HG03469 (cell line): ENCODE data around the gene ATG7.

Source experiments
- ATAC-seq: cut with Tn5 transposase; IDR thresholded peaks from one replicate; pipeline ENCODE4 v1.9.1; 2021; ENCODE audit warnings: mild to moderate bottlenecking, moderate library complexity, moderate number of reproducible peaks; ENCODE audit not compliant: unreplicated experiment

Gene ATG7

DNA sequence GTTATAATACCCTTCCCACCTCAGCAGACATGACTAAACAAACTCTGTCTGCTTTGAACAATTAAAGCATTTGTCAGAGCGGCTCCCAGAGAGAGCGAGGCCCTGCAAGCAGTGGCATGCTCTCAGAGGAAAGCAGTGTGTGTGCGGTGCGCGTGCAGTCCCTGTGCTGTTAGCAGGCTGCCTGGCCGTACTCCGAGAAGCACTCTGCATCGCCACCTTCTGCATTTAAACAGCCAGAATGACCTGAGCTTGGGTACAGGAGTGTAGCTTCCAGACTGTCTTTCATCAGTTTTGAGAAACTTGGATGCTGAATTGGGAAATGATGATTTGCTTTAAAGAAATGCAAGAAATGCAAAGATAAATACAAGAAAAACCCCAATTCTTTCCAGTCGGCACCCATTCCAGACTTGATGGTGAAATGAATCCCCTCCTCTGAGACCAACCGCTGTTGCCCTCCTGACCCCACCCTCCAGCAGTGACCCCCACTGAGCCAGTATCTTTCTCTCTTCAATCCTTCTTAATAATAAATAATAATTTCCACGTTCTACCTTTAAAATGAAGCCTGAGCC lies 258.0 kb downstream of the ATG7 start:
- no peak for ATAC-seq

DNA sequence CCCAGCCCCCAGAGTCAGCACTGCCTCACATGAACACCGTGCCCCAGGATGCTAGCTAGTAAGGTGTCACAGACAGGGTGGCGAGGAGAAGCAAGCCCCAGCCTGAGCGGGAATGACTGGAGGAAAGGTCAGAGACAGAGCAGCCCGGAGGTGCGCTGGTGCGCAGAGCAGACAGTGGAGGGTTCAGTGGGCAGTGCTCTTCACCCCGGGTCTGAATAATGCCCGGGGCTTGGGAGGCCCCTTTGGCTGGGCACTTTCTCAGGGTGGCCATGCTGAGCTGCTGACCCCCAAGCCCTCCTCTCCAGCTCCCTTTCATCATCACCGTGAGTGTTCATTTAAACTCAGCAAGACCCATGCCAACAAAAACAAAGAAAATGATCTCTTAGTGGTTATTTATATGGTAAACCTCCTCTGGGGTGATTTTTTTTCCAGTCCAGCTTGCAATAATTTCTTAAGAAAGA lies 260.8 kb downstream of the ATG7 start:
- ATAC-seq = no peak

DNA sequence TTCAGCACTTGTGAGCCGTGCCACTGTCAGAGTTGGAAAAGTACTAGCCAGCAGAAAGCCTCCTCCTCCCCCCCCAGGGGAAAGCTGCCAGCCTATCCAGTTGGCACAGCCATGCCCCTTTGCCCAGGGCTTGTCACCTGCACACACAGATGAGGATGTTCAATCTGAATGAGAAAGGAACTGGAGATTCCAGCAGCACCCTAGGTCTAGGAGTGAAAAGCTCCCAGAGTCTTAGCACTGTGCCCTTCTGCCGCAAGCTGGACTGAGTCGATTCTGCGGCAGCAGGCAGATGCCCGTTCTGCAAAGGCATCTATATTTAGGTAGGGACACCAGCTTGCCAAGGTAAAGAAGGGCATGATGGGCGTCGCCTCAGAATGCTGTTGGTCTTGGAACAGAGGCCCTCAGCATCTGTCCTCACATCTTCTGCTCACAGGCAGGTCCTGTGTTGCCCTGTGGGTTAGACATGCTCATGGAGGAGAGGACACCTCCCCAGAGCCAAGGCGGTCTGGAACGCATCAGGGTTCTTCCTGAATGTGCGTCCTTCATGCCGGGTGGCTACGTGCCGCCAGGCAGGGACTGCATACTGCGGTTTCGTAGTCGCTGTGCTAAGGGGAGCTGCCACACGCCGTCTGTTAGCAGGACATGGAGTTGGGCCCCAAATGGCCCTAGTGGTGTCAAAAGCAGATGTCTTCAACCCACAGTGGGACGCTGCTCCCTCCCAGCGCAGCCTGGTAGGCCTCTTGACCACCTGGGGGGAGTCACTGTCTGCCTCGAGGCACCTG lies 262.0 kb downstream of the ATG7 start:
- no peak for ATAC-seq

DNA sequence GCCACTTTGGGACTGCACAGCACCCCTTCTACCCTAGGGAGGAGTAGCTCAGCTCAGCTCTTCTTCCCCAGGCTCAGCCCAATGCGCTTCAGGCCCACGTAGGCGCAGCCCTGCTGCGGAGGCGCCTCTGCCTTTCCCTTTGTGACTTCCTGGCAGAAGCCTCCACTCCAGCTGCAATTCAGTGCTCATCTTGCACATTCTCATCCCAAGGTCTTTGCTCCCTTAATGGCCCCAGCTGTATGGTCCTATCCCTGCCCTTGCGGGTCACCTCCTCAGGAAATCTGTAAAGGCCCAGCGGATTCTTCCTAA lies 262.6 kb downstream of the ATG7 start:
- ATAC-seq = no peak

DNA sequence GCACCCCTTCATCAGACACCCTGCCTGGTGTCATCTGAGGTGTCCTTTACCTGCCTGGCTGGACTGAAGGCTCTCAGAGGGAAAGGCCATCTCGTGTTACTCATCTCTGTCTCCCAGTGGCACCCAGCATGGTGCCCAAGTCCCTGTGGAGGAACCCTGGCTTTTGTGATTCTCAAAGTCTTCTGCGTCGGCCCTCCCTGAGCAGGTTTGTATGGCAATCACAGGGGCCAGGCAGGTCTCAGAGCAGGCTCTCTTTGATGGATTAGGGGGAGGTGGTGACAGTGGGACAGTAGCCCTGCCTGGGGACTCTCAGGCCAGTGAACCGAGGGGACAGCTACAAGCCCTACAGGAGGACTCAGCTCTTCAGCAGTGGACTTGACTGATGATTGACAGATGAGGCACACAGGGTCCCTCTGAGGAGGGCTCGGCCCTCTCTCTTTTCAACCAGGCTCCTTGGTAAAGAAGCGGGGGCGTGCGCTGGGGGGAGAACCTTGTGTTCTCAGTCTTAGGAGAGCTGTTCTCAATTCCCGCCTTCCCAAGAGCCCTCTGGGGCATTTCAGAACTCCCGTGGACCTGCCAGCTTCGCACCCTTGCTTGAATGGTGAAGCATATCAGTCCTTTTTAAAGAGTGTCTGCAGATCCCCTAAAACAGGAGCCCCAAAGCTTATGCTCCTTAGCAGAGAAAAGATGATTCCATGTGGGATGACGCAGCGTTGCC lies 263.2 kb downstream of the ATG7 start:
- no peak for ATAC-seq

DNA sequence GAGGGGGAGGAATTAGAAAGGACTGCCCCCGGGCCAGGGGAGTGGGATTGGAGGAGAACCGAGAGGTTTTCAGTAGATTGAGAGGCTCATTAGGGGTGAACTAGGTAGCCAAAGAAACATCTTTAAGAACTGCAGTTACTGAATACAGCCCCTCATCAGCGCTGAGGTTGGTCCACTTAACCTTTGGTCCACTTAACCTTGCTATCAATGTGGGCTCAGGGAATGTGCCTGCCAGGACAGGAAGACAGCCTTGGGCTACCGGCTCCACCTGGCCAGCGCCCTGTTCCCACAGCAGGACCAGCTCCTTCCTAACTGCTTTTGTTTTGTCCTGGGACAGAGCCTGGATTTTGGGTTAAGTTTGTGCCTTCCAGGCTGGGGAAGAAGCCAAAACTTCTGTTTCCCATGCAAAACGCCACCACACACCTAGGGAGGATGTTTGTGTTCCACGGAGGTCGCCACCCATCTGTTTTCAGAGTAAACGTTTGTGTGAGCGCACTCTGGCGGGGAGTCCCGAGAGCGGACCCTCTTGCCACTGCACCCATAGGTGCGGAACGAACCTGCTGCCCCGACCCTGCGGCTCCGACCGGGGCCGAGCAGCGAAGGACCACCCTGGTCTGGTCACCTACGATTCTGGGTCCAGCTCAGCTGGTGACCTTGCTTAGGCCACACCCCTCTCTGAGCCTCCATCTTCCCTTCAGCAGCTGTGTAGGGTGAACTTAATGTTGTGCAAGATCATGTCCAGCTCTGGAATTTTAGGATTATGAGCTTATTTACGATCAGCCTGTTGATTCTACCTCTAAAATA lies 264.1 kb downstream of the ATG7 start:
- ATAC-seq = no peak

DNA sequence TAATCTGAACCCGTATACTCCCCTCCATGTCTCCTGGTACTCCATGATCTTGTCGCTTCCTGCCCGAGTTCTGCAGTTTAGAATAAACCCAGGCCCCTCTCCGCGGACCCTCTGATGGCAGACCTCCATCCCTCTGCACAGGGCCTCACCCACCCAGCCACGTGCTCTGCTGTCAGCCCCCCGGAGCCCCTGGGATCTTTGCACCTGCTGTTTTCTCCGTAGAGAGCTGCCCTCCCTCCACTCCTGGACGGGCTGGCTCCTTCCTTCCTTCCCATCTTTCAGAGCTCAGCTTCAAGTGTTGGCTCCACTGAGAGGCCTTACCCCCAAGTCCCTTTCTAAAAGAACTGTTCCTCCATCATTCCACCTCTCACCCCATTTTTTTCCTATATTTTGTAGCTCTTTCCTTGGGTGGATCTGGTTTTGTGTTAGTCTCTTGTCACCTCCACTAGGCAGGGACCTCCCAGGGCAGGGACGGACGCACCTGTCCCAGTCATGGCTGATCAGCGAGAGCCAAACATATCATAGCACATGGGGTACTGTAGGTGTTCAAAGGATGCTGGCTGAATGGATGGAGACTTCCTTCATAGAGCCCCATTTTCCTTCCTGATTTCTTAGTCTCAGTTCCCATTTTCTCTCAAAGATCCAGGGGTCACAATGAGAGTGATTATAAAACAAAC lies 264.9 kb downstream of the ATG7 start:
- no peak for ATAC-seq

DNA sequence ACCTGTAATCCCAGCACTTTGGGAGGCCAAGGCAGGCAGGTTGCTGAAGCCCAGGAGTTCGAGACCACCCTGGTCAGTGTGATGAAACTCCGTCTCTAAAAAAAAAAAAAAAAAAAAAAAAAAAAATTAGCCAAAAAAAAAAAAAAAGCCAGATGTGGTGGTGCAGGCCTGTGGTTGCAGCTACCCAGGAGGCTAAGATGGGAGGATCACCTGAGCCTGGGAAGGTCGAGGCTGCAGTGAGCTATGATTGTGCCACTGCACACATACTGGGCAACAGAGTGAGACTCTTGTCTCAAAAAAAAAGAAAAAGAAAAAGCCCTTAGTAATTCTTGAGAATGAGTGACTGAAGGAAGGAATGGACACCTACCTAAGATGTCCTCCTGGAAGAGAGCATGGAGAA lies 266.4 kb downstream of the ATG7 start:
- ATAC-seq = no peak

DNA sequence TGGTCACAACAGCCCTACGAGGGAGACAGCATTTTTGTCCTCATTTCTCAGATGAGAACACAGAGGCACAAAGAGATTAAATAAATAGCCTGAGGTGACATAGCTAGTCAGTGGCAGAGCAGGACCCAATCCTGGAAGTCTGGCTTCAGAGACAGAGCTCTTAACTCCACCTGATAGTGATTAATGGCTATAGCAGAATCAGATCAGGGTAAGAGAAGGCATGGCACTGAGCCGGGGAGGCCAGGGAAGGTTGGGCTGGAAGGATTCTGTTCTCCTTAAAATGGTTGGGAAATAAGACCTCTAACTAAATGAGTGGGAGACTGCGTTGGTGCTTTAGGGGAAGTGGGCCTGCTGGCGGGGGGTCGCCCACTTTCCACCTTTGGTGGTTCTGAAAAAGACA lies 267.0 kb downstream of the ATG7 start:
- ATAC-seq = no peak

DNA sequence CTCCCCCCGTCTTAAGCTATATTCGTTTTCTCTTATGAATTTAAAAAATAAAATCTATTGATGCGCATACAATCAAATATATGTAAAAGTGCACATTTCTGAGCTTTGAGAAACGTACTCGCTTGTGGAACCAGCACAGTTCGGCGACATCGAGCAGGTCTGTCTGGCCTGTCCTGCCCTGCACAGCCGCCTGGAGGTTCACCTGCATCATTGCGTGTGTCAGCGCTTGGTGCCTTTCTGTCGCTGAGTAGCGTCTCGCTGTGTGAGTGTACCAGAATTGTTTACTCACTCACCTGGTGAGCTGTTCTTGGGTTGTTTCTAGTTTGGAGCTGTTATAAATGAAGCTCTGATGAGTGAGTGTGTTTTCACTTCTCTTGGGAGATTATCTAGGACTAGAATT lies 267.5 kb downstream of the ATG7 start:
- ATAC-seq = no peak

DNA sequence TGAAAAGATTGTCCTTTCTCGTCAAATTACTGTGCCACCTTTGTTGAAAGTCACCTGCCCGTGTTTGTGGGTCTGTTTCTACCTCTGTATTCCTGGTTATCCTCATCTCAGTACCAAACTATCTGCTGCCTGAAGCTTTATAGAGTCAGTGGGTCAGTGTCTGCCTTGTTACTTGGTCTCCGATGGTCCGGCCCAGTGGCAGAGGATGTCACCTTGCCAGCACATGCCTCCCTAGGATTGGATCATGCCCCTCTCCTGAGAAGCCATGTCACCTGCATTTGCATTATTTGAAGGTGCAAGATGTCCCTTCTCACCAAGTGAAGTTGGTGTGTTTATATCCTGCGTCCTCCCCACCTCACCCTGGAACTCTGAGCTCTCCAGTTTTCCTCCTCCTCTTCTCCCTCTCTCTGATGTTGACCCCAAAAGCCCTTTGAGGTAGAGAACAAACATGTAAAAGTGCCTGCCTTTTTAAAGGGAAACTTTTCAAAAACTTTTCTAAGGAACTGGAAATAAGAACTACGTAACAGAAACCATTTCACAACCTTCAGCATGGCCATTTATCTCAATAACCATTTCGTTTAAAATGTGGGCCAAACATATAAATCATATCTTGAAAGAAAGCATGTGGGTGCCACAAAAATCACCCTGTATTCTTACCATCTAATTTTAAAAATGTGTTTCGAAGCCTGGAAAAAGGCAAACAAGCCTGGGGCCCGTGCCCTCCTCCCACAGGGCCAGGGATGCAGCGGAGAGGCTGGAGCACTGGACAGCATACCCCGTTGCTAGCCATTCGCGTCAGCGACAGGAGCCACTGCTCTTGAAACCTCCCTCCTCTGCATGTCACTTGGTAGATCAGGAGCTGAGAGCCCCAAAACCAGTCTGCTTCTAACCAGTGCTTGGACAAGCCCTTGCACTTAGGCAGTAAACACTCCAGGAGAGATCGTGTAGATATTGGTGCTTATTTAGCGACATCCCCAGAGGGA lies 269.4 kb downstream of the ATG7 start:
- ATAC-seq = no peak

DNA sequence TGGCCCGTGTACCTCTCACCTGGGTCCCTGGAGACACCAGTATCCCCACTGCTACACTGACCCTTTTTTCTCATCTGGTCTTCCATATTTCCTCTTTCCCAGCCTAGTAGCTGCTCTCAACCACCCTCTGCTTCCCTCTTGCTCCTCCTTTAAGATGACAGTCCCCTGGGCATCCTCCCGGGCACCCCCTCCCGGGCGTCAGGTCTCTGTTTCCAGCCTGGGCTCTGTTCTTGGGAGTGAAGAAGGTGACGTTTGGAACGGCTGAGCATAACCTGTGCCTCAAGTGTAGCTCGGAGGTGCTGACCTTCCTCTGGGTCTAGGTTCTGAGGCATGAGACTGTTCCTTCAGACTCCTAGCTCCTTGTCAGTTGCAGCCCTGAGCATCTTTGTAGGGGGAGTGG lies 270.4 kb downstream of the ATG7 start:
- no peak for ATAC-seq

DNA sequence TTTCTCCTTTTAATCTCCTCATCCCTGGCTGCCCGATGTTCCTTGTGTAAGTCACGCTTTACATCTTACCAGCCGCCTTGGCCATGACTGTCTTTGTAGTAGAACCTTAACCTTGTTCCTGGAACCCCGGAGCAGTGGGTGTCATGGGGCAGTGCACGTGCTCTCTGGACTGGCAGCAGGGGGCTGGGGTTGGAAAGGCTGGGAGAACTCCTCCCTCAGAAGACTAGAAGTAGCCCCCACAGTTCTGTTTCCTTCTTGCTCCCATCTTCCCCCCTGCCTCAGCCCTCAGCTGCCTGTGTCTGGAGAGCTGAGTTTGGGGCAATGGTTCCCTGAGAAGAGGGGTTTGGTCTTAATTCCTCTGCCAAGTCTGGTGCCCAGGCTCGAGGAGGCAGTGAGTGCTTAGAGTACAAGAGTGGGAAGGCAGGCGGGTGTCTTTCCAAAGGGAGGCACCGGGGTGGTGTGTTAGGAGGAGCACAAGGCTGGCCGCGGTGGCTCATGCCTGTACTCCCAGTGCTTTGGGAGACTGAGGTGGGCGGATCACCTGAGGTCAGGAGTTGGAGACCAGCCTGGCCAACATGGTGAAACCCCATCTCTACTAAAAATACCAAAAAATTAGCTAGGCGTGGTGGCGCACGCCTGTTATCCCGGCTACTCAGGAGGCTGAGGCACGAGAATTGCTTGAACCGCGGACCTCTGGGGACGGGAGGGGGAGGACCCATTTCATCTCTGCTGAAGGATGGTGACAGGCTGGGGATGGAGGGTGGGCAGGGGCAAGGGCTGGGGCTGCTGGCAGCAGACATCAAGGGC lies 271.1 kb downstream of the ATG7 start:
- ATAC-seq = no peak

DNA sequence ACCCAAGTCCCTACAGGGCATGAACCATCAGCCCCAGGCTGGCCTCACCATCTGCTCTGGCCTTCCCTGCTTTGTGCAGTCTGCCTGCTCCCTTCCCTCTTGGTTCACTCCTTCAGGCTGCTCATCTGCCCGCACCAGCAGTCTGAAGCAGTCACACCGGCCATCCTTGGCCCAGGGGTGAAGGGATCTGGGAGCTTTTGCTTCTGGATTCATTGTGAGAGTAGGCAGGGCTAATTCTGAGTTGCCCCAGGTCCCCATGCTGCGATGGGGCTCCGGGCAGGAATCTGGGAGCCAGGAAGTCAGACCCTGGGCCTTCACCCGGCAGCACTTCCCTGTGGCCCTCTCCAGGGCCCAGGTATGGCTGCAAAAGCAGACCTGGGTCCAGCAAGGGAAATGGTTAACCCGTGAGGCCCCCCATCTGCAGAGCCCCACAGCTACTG lies 271.8 kb downstream of the ATG7 start:
- no peak for ATAC-seq

DNA sequence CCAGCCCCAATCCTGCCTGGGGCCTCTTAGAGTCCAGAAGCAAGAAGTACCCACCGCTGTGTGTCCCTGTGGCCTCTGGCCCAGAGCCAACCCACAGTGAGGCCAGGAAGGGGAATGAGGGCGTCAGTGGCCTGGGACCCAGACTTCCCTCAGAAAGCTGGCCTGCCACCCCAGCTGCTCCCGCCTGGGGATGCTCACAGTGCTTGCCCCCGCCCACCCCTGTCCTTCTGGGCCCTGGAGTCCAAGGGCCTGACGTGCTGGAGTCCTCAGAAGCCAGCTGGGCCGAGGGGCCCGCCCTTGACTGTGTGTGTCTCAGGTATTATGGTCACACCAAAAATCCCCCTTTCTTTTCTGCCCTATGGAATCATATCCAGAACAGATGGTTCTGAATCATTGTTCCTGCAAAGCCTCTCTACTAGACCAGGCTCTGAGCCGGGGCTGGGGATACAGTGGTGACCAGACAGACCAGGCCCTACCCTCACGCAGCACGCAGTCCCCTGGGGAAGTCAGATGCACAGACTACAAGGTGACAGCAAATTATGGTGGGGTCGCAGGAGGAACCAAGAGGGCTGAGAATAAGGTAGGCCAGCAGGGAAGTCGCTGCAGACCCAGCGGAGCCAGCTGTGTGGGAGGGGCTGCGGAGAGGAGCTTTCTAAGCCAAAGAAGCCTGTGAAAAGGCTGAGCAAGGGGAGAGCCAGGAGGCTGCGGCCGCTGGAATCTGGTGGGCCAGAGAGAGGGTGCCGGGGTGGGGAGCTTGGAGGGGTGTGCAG lies 272.4 kb downstream of the ATG7 start:
- ATAC-seq = no peak

DNA sequence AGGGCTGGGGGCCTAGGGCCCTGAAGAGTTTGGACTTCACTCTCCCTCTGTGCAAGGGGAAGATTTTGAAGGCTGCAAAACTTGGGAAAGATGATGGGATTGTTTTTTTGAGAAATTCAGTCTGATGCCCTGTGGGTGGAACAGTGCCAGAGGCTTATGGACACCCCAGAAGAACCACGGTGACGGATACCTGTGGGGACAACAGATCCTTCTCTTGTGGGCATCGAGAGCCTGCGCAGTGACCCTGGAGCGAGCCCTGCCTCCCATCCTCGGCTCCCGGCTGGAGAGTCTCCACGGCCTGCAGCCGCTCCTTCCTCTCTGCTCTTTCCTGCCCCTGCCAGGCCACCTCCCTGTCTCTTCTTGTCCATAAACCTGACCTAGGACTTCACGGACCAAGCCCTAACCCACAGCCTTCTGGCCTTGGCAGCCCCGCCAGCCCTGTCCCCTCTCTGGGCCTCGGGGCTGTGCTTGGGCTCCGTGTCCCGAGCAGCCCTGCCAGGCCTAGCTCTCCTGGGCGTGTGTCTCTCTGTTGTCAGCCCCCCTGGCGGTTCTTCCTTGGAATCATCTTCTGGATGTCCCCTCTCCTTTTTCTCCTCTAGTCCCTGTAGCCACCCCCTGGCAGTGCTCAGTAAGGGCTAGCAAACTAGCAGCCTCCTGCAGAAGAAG lies 273.1 kb downstream of the ATG7 start:
- ATAC-seq = no peak

DNA sequence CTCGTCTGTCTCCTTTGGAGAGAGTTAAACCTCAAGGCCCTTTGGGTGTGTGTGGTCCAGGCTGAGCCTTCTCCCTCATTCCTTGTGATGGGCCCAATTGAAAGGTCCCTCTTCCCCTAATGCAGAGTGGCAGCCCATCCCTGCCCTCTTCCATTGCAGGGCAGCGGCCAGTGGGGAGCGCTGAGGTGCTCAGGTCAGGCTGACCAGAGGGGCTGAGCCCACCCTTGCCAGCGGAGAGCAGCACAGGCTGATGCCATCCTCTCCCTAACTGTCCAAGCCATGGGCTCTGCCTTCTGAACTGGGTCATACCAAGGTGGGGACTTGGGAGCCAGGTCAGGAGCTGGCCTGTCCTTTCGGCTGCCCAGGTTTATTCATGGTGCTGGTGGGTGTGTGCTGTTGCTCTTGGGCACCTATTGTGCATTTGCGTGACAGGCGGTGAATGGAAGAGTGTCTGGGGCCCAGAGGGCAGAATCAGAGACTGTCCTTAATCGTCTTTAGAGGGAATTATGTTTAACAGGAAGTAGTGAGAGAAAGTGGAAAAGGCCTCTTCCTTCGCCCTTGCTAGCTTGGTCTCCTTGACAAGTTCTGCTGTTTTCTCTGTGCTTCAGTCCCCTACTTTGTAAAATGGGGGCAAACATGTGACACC lies 274.6 kb downstream of the ATG7 start:
- no peak for ATAC-seq
